Endometrium (tissue), 2 donors: Measurements from ENCODE around the gene ALOX15.
"Not testable (repeated sequence)": the region's sequence is repeated elsewhere in the genome, so short reads cannot be mapped to it uniquely, and the experiment has no call there.

Source experiments
- FAIRE-seq: peaks from 2 replicates; lab custom pipeline; 2012; peaks lifted over from hg19 to GRCh38; lab: Jason Lieb, UNC
- donor health status: control.
- donor health status: control.

Gene ALOX15, protein sequence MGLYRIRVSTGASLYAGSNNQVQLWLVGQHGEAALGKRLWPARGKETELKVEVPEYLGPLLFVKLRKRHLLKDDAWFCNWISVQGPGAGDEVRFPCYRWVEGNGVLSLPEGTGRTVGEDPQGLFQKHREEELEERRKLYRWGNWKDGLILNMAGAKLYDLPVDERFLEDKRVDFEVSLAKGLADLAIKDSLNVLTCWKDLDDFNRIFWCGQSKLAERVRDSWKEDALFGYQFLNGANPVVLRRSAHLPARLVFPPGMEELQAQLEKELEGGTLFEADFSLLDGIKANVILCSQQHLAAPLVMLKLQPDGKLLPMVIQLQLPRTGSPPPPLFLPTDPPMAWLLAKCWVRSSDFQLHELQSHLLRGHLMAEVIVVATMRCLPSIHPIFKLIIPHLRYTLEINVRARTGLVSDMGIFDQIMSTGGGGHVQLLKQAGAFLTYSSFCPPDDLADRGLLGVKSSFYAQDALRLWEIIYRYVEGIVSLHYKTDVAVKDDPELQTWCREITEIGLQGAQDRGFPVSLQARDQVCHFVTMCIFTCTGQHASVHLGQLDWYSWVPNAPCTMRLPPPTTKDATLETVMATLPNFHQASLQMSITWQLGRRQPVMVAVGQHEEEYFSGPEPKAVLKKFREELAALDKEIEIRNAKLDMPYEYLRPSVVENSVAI

DNA sequence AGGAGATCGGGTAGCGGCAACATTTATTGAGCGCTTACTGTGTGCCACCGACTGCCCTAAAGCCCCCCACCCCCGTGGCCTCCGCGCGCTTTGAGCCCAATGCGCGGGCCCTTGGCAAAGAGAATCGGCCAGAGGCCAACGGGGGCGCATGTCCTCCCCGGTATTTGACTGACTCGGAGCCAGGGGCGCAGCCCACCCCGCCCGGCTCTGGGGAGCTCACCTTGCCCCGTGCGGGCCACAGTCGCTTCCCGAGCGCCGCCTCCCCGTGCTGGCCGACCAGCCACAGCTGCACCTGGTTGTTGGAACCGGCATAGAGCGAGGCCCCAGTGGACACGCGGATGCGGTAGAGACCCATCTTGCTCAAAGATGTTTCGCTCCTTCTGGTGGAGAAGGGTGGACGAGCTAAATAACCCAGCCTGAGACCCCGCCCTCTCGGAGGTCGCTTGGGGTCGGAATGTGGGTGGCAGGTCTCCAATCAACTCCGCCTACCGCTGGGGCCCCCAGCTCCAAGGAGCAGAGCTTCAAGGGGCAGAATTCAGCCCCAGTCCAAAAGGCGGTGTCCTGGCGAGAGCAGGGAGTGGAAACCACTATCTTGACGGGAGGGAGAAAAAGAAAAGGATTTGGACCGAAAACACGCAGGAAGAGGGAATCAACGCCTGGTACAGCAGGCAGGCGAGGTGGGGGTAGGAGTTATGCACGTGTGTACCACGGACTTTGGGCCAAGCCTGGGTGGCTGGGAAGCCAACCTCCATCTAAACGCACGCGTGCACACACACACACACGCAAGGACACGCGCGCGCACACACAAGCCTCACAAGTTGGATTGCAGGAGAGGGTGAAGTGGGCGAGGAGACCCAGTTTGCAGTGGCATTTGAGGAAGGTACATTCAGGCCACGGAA is at the start of gene ALOX15:
ALOX15 (minus strand) TSS at position 382 of the 899 bp plus-strand sequence; CDS start at position 355, 27 bp downstream.
- FAIRE-seq, result no peak

DNA sequence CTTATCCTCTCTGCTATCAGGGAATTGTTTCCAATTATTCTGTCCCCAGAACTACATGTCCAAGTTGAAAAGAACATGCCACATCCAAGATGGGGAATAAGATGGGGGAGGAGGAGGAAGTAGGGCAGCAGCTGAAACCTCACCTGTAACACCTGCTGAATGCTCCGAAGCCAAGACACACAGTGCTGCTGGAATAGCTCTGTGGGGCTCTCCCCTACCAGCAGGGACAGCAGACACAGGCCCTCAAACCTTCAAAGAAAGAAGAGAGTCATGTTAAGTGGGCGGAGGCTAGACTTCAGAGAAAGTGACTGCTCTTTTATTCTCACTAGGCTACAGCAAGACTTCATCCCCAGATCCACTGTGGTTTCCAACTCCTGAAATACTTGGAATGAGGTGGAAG is 49.3 kb upstream of the ALOX15 start:
- FAIRE-seq, result no peak

DNA sequence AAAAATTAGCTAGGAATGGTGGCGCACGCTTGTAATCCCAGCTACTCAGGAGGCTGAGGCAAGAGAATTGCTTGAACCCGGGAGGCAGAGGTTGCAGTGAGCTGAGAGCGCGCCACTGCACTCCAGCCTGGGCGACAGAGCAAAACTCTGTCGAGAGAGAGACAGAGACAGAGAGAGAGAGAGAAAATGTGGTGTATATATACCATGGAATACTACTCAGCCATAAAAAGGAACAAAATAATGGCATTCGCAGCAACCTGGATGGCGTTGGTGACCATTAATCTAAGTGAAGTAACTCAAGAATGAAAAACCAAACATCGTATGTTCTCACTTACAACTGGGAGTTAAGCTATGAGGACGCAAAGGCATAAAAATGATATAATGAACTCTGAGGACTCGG is 48.4 kb upstream of the ALOX15 start:
- FAIRE-seq, result not testable (repeated sequence)

DNA sequence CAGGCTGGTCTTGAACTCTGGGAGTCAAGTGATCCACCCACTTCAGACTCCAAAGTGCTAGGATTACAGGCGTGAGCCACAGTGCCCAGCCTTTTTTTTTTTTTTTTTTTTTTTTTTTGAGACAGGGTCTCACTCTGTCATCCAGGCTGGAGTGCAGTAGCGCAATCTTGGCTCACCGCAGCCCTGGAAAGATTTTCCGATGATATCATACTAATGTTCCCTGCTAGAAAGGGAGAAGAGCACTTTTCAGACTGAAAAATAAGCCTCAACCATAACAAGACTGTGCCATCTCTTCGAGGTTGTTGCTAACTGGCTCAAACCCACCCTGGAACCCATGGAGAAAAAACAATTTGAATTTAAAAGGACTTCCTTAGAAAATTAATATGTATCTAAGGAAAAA is 42.3 kb upstream of the ALOX15 start:
- not testable (repeated sequence) for FAIRE-seq

DNA sequence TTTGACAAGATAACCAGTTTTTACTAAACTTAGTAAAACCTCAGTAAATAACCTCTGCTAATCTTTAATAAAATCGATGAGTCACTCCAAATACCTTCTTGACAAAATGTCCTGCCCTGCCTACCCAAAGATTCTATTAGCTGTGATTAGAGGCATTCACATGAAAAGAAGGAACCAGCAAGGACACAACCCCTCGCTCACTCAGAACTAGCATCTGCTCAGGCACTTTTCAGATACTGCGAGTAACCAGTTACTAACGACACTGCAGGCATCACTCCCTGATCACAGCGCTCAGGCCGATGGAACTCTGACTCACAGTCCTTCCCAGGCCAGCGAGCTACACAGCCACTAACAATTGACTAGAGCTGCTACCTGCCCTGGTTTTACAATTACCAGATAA is 38.2 kb upstream of the ALOX15 start:
- no peak for FAIRE-seq

DNA sequence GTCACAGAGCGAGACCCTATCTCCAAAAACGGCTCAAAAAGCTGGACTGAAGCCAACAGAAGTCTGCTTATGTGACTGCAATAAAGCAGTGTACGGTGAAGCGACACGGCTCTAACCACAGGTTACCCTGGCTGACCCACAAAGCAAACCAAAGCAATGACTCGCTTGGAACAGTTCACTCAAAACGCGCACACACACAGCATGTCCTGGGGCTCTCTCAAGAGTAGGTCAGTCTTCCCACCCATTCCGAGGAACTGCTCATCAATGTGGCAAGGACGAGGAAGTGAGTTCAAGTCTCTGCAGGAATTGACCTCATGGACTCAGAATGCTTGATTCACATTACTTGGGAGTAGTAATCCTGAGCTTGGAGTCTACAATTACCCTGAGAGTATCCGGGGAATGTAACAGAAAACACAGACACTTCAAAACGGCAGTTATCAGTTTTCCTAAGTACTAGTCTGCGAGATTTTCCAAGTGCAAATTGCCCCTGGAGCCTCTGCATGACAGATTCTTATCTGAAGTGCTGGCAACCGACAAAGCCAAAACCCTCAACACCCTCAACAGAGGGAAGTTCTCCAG is 37.1 kb upstream of the ALOX15 start:
- FAIRE-seq, result no peak

DNA sequence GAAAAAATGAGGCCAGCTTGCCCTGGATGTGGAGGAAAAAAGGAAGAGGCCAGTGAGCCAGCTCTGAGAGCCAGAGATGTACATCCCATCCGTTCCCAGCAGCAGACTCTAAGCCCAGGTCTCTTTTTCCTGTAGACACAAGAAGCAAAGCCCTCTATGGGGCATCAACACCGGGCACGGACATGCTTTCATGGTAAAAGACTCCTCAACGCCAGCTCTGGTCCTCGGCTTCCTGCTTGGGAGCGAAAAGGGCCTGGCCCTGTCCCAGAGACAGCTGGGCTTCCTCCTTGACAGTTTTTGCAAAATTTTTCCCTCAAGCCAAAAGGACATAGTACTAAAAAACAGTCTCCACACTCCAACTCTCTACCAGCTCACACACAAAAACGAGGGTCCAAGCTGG is 35.3 kb upstream of the ALOX15 start:
- no peak for FAIRE-seq

DNA sequence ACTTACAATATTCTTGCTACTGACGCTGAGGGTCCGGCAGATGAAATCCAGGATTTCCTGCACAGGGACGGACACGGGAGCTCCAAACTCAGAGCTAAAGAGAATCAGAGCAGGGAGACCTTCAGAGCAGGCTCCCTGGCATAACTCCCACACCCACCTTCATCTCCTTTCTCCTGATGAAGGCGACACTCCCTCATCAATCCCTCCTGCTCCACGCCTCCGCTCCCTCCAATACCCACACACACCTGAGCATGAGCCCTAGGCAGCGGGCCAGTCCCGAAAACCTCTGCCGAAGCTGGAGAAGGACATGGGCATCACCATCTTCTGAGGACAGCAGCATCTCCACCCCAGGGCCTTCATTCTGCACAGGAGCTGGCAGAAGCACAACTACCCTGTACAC is 34.3 kb upstream of the ALOX15 start:
- FAIRE-seq, result no peak

DNA sequence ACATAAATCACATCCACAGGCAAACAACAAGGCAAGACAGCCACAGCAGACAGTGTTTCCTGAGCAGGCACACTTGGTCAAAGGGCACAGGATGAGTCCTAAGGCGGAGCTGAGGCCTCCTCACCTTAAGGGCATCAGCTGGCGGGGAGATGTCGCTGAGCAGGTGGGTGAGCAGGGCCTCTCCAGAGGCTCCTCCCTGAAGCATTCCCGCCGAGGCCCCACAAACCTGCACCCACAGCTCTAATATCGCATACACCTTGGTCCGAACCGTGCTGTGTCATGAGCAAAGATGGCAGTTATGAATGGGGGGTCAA is 33.2 kb upstream of the ALOX15 start:
- no peak for FAIRE-seq

DNA sequence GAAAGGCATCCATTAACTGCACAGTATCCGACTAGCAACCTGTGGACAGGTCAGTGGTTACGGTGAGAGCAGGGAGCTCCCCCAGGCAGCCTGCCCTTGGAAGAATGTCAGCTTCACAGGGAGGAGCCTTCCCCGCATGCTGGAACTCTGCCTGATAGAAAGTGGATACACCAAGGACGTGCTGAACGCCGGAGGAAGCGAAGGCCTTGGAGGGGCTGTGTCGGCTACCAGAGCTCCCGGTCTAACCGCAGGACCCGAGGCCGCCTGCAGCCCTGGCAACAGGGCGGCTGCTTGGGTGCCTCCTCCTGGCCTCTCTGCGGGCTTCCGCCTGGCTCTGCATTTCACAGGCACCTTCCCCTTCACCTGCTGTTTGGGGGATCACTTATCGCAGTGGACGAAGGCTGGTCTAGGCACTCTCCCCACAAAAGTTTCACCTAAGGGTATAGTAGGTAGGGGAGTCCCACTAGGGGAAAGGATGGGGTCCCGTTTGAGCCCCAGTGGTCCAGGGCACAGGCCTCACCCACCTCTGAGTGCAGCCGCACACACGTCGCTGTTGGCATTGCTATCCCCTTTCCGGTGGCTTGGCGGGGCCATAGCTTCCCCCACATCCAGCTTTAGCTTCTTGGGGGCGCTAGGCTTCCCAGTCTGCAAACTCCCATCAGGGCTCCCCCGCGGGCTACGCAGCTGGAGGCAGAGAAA is 32.7 kb upstream of the ALOX15 start:
- FAIRE-seq, result no peak

DNA sequence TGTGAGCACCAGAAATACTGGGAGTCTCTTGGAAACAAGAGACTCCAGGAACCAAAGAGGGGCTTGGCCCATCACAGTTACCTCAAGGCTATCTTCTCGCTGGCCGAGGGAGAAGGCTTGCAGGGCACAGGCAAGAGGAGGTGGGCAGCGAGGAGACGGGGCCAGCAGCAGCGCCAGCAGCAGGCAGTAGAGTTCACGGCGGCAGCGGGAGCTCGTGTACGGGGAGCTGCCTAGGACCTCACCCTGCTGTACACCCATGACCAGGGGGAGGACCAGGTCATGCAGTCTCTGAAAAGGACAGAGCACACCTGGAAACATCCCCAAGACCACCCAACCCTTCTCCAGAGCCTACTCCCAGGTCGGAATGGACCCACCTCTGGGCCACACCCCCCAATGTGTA is 31.7 kb upstream of the ALOX15 start:
- no peak for FAIRE-seq

DNA sequence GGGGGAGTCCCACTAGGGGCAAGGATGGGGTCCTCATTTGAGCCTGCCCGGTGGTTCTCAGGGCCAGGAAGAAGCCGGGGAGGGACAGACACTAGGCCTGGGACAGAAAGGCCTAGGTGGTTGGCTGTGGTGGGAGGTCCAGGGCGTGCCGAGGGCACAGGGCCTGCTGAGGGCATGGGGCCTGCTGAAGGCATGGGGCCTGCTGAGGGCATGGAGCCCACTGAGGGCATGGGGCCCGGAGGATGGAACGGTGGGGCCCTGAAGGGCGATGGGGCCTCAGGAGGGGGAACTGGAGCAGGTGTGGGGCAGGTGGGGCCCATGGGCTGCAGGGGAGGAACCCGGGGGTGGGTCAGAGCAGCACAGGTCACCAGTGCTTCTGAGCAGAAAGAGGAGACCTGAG is 31.3 kb upstream of the ALOX15 start:
- FAIRE-seq, result no peak

DNA sequence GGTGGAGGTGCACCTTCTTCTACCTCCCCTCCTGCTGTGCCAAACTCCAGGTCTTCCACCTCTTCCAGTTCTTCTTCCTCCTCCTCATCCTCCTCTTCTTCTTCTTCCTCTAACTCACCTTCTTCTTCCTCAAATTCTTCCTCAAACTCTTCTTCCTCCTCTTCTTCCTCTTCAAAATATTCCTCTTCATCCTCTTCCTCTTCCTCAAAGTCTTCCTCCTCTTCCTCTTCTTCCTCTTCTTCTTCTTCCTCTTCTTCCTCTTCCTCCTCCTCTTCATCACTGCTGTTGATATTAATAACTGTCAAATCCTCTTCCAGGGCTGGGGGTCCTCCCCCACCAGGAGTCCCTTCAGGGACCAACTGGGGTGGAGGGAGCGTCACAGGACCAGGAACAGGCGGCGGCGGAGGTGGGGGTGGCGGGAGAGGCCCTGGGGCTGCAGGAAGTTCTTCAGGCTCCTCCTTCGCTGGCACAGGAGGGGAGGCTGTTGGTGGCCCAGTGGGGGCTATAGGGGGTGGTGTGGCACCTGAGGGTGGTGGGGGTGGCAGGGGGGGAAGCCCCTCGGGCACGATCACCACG is 30.7 kb upstream of the ALOX15 start:
- no peak for FAIRE-seq

DNA sequence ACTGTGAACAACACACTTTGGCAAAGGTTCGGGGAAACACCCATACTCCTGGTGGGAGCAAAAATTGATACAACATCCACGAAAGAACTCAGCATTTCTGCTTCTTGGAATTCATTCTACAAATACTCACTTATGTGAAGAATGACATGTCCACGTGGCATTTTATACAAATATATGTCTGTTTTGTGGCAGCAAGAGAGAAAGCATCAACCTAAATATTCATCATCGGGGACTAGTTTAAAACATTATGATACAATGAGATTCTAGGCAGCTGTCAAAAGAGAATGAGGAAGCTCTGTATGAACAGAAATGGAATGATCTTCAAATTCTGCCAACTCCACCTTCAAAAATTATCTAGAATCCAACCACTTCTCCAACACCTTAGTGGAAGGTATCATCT is 25.7 kb upstream of the ALOX15 start:
- no peak for FAIRE-seq

DNA sequence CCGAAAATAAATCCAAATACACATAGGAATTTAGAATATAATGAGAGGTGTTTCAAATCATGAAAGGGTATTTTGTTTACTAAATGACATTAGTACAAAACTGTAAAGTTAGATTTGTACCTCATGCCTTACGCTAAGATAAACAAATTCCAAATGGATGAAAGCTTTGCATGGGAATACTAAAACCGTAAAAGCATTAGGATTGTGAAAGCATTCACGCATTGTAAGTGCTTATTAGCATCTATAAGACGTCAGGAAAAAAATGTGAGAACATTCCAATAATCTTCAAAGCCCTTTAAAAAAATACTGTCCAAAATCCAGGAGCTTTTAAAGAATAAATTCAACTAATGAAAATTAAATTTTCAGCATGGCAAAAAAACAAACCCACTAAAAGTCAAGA is 24.8 kb upstream of the ALOX15 start:
- FAIRE-seq, result no peak

DNA sequence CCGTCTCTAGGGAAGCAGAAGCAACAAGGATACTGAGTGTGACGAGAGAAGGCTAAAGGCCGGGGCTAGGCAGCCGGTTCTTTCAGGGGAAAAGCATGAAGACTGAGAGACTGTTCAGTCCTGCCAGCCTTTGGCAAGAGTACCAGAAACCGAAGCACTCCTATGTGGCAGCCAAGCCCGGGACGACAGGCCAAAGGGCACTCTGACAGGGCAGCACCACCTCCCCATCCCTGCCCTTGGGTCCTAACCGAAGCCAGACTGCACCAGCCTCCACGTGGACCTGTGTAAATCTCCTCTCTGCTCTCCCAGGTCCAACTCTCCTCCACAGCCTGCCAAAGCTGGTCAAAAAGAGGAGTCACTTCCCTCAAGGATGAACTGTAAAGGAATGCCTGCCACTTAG is 23.5 kb upstream of the ALOX15 start:
- no peak for FAIRE-seq

DNA sequence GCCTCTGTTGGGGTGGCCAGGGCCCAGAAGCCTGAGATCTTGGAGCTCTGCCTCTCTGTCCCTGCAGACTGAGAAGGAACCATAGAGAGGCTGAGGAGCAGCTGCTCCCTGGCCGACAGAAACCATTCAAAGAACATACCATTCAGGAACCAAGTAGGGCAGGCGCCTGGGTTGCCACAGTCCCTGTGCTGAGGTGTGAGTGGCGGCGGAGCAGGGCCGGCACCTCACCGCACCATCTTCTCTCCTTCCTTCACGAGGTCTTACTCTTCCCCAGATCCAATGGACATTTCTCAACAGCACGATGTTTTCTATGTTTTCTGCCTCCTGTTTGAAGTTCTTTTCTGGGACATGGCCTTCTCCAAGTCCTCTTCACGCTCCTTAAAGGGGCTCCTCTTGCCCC is 22.8 kb upstream of the ALOX15 start:
- no peak for FAIRE-seq

DNA sequence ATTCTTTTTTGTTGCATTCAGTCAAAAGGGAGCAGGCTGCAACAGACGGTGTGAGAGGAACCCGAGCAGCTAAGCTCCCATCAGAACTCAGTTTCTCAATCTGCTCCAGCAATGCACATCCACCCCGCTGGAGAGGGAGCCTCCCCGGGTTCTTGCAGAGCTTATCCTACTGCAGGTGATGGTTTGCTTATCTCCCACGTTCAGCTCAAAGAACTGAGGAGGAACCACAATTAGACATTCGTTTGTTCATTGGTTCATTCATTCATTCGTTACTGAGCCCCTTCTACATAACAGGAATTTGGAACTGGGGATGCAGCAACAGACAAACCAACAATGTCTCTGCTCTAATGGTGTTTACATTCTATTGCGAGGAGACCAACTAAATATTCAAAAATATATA is 22.2 kb upstream of the ALOX15 start:
- FAIRE-seq, result no peak

DNA sequence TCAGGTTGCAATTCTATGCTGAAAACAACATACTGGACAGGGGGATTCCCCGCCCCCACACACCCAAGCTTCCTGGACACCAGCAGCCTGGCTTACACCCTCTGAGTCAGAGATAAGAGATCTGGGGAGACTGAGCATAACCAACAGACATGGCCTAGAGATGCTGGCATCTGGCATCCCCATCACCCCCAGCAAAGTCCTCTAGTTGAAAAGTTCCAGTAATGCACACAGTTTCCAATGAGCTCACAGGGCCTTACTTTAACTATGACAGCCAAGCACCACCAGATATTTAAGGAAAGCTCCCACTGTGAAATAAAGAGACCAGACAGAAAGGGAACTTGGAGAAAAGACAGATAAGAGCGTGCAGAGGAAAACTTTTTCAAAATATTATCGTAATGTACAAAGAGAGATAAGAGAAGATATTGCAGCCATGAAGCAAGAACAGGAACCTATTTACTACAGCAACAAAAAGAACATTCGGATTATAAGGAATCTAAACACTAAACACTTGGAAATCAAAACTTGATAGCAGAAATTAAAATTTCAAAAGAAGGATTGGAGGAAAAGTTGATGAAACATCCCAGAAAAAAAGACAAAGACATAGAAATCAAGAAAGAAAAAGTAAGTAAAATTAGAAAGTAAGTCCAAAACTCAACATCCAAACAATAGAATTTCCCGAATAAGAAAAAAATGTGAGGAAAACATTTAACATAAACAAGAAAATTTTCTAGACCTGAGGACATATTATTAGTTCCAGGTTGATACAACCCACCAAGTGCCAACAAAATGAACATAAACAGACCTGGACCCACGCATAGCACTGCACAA is 17.2 kb upstream of the ALOX15 start:
- no peak for FAIRE-seq

DNA sequence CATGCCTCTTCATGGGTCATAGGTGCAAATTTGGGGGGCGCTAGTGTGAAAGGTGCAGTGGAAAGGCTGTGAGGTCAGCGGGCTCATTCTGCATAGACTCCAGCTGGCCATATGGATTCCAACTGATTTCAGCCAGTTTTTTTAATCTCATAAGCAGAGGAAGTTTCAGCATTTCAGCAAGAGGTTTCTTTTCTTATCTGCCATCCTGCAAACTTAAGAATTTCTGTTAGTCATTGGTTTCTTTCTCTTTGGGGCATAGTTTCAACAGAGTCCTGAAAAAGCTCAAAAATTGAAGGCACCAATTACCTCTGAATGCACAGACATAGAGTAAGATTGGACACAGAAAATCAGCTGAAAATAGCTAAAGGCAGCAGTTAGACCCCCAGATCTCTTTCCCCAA is 16.2 kb upstream of the ALOX15 start:
- FAIRE-seq, result no peak

DNA sequence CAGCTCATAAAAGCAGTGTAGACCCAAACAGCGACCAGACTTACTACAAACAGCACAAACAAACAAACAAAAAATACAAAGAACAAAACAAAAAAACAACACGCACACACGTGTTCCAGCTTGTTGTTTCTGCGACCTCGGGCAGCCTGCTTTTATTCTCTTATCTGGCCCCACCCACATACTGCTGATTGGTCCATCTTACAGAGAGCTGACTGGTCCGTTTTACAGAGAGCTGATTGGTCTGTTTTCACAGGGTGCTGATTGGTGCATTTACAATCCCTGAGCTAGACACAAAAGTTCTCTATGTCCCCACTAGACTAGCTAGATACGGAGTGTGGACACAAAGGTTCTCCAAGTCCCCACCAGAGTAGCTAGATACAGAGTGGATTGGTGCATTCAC is 14.5 kb upstream of the ALOX15 start:
- FAIRE-seq, result not testable (repeated sequence)
